HEK293 (cell line): ENCODE data around the gene SH3BP4.

ENCODE experiments used
- CTCF ChIA-PET: fragments of 350-600 bp; formaldehyde crosslinking; extraction: SDS; loops from one replicate; lab custom pipeline; 2021; ENCODE audit warnings: antibody characterized with exemption; lab: Yijun Ruan, JAX
- POLR2A ChIA-PET: fragments of 300-600 bp; formaldehyde crosslinking; extraction: SDS; loops from one replicate; lab custom pipeline; 2020; ENCODE audit warnings: antibody characterized with exemption, inconsistent platforms; lab: Yijun Ruan, JAX
- H3K27ac ChIP-seq: fragments of 200-500 bp; sonication (Bioruptor generic); 2 replicates; pipeline ENCODE4 v1.5.1; 2014; ENCODE audit warnings: low read depth, low read length, control low read depth, inconsistent platforms; ENCODE audit errors: extremely low read depth
- H3K36me3 ChIP-seq, 2 experiments: fragments of 200-500 bp in 1 of 2; sonication (Bioruptor generic) in 1 of 2; 1 replicate in 1 of 2; 2 replicates in 1 of 2; pipeline ENCODE4 v1.5.1; 2014 to 2017; ENCODE audit warnings: inconsistent platforms in 2 of 2, low read length in 2 of 2; ENCODE audit not compliant: control insufficient read depth in 2 of 2, insufficient read depth in 1 of 2
- H3K4me1 ChIP-seq: fragments of 200-500 bp; sonication (Bioruptor generic); 2 replicates; pipeline ENCODE4 v1.5.1; 2014; ENCODE audit warnings: mild to moderate bottlenecking, low read length, inconsistent platforms; ENCODE audit not compliant: control insufficient read depth, insufficient read depth
- H3K4me3 ChIP-seq: 2 replicates; pipeline ENCODE4 v1.5.1; 2011; ENCODE audit warnings: low read depth, mild to moderate bottlenecking, control low read depth, low read length, moderate library complexity
- H3K9me3 ChIP-seq: fragments of 200-500 bp; sonication (Bioruptor generic); 2 replicates; pipeline ENCODE4 v1.5.1; 2014; ENCODE audit warnings: low read depth, low read length, inconsistent platforms; ENCODE audit not compliant: control insufficient read depth, insufficient read depth
- FEZF1 ChIP-seq: fragments of 450-650 bp; formaldehyde crosslinking; IDR thresholded peaks from 2 replicates; pipeline ENCODE4 v1.5.1; 2016; ENCODE audit warnings: missing biosample characterization, missing genetic modification characterization
- GLIS1 ChIP-seq: fragments of 450-650 bp; formaldehyde crosslinking; IDR thresholded peaks from 2 replicates; pipeline ENCODE4 v1.5.1; 2016; ENCODE audit warnings: missing biosample characterization, missing genetic modification characterization
- IKZF3 ChIP-seq: fragments of 450-650 bp; IDR thresholded peaks from 2 replicates; pipeline ENCODE4 v1.5.0; 2018; ENCODE audit warnings: missing biosample characterization, mild to moderate bottlenecking, missing genetic modification characterization, moderate library complexity
- KLF10 ChIP-seq: fragments of 450-650 bp; IDR thresholded peaks from 2 replicates; pipeline ENCODE4 v1.5.1; 2018; ENCODE audit warnings: missing biosample characterization, mild to moderate bottlenecking, missing genetic modification characterization
- MZF1 ChIP-seq: fragments of 450-650 bp; formaldehyde crosslinking; IDR thresholded peaks from 2 replicates; pipeline ENCODE4 v1.5.1; 2017; ENCODE audit warnings: missing biosample characterization, missing genetic modification characterization, borderline replicate concordance
- PRDM10 ChIP-seq: fragments of 450-650 bp; formaldehyde crosslinking; IDR thresholded peaks from 2 replicates; pipeline ENCODE4 v1.5.1; 2016; ENCODE audit warnings: missing biosample characterization, missing genetic modification characterization
- SCRT1 ChIP-seq: fragments of 450-650 bp; formaldehyde crosslinking; IDR thresholded peaks from 2 replicates; pipeline ENCODE4 v1.5.1; 2016; ENCODE audit warnings: missing biosample characterization, missing genetic modification characterization, borderline replicate concordance
- SCRT2 ChIP-seq: fragments of 450-650 bp; formaldehyde crosslinking; IDR thresholded peaks from 2 replicates; pipeline ENCODE4 v1.5.1; 2016; ENCODE audit warnings: missing biosample characterization, missing genetic modification characterization
- TSHZ1 ChIP-seq: fragments of 450-650 bp; formaldehyde crosslinking; IDR thresholded peaks from 2 replicates; pipeline ENCODE4 v1.5.1; 2016; ENCODE audit warnings: missing biosample characterization, missing genetic modification characterization, borderline replicate concordance
- ZBTB17 ChIP-seq: fragments of 450-650 bp; formaldehyde crosslinking; IDR thresholded peaks from 2 replicates; pipeline ENCODE4 v1.5.1; 2016; ENCODE audit warnings: missing biosample characterization, missing genetic modification characterization
- ZBTB44 ChIP-seq: fragments of 450-650 bp; IDR thresholded peaks from 2 replicates; pipeline ENCODE4 v1.5.1; 2018; ENCODE audit warnings: missing biosample characterization, mild to moderate bottlenecking, missing genetic modification characterization
- ZBTB48 ChIP-seq: fragments of 450-650 bp; formaldehyde crosslinking; IDR thresholded peaks from 2 replicates; pipeline ENCODE4 v1.5.1; 2016; ENCODE audit warnings: missing biosample characterization, missing genetic modification characterization
- ZIC2 ChIP-seq: fragments of 450-650 bp; formaldehyde crosslinking; IDR thresholded peaks from 2 replicates; pipeline ENCODE4 v1.5.1; 2016; ENCODE audit warnings: missing biosample characterization, missing genetic modification characterization
- ZNF146 ChIP-seq: fragments of 450-650 bp; formaldehyde crosslinking; IDR thresholded peaks from 2 replicates; pipeline ENCODE4 v1.5.1; 2016; ENCODE audit warnings: missing biosample characterization, missing genetic modification characterization
- ZNF2 ChIP-seq: fragments of 450-650 bp; formaldehyde crosslinking; IDR thresholded peaks from 2 replicates; pipeline ENCODE4 v1.5.1; 2016; ENCODE audit warnings: missing biosample characterization, missing genetic modification characterization
- ZNF292 ChIP-seq: fragments of 450-650 bp; formaldehyde crosslinking; IDR thresholded peaks from 2 replicates; pipeline ENCODE4 v1.5.1; 2016; ENCODE audit warnings: low read depth, missing biosample characterization, missing genetic modification characterization, borderline replicate concordance
- ZNF501 ChIP-seq: fragments of 450-650 bp; formaldehyde crosslinking; IDR thresholded peaks from 2 replicates; pipeline ENCODE4 v1.5.1; 2016; ENCODE audit warnings: missing biosample characterization, missing genetic modification characterization
- ZNF692 ChIP-seq: fragments of 450-650 bp; formaldehyde crosslinking; IDR thresholded peaks from 2 replicates; pipeline ENCODE4 v1.5.1; 2016; ENCODE audit warnings: missing biosample characterization, missing genetic modification characterization

SH3BP4 gene

GRCh38 chr2:234912437-234912836 is 39.4 kb upstream of the SH3BP4 start (continued):
- no peak for TF ChIP-seq MZF1 (tag by site-specific recombination)
- no peak for TF ChIP-seq ZNF2
- no peak for TF ChIP-seq ZNF146 (tag by site-specific recombination)
- no peak for TF ChIP-seq ZBTB48
- TF ChIP-seq IKZF3: no peak
- TF ChIP-seq, all 188 proteins: peak for 0

- no peaks in the 10 kb centered on the region for H3K9me3 ChIP-seq
- TF ChIP-seq SCRT1 (peak; percentile 54; the same call in 1 of the 2 replicates), ZIC2 (peak; percentile 88), FEZF1 (tag by site-specific recombination) (peak; percentile 68), ZNF692 (0 out of 2 replicates have a peak, but pooled peaks have one; percentile 23), GLIS1 (tag by site-specific recombination) (peak; percentile 19; the same call in 1 of the 2 replicates), ZBTB17 (tag by site-specific recombination) (peak; percentile 51; the same call in 1 of the 2 replicates), TSHZ1 (no peak; the same call in 1 of the 2 replicates), ZNF292 (tag by site-specific recombination) (no peak), ZBTB44 (peak; percentile 70), KLF10 (tag by site-specific recombination) (no peak), ZNF501 (tag by site-specific recombination) (no peak), PRDM10 (no peak), SCRT2 (tag by site-specific recombination) (peak; percentile 84)
- TF ChIP-seq, all 188 proteins: peak for 8
- Histone ChIP-seq H3K4me1 (no peaks in the 10 kb centered on the region), H3K4me3 (no peak overlapping the region), H3K27ac (no peak overlapping the region), H3K36me3 (no peaks in the 10 kb centered on the region)
- ChIA-PET POLR2A (no interaction called here), CTCF (interaction anchor here (0.9 to 1.0 kb wide), 2 partner anchors 9 to 368 kb away, joined by 3 to 4 read pairs; no protein-coding TSS in a partner anchor)
Observed at GRCh38 chr2:234913208-234913626, 38.6 kb upstream of the SH3BP4 start.
